Measurements from ENCODE around the gene FCHSD2.
"Not testable (repeated sequence)": the region's sequence is repeated elsewhere in the genome, so short reads cannot be mapped to it uniquely, and the experiment has no call there.

FCHSD2 gene

GRCh38 chr11:72821920-72822799 is 320.0 kb downstream of the FCHSD2 start:
- no peak for DNase-seq (ENCODE audit: low read depth, low spot score)

- no peak for DNase-seq (ENCODE audit: low read depth, low spot score)
These were observed 320.7 kb downstream of the FCHSD2 start for GRCh38 chr11:72821221-72821919.

- DNase-seq (ENCODE audit: low read depth, low spot score) = no peak
These were observed 321.5 kb downstream of the FCHSD2 start for GRCh38 chr11:72820439-72821139.

DNA sequence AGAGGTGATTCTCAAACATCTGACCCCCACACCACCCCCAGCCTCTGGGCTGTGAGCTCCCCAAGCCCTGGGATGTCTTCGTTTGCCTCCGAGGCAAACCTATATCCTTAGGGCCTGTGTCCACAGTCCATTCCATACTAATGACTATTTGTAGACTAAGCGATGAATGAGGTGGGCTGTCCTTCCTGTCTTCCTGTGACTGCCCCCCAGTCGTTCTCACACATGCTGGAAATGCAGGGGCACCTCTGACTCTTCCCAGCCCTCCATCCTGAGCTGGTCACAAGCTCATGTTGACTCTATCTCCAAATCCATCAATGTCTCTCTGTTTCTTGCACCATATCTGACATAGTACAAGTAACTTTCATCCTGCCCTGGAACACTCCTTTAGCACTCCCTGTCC is 323.1 kb downstream of the FCHSD2 start:
- no peak for DNase-seq (ENCODE audit: low read depth, low spot score)

- no peak for DNase-seq (ENCODE audit: low read depth, low spot score)
These were observed 324.2 kb downstream of the FCHSD2 start for GRCh38 chr11:72817966-72818365.

DNA sequence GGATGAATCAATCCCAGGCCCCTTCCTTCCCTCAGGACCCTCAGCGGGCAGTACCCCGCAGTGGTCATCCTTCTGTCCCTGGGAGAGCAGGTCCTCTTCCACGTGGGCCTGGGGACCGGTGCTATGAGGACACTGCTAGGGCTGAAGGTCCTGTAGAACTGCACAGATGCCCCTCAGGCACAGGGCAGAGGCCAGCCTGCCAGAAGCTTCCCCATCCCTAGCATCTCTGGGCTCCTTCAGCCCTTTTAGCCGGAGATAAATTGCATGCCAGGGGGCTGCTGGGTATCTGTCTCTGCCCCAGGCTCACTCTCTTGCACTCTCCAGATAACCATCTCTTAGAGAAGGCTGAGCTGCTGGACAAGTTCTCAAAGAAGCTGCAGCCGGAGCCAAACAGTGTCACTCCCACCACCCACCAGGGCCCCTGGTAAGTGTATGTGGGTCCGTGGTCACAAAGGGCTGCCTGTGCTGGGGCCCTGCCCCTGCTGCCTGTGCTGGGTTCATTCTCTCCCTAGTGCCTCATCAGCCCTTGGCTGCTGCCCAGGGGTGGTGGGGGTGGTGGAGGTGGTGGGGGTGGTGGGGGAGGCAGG is 325.6 kb downstream of the FCHSD2 start:
- DNase-seq (ENCODE audit: low read depth, low spot score) = no peak

GRCh38 chr11:72815110-72815618 is 327.0 kb downstream of the FCHSD2 start:
- DNase-seq (ENCODE audit: low read depth, low spot score) = no peak

DNA sequence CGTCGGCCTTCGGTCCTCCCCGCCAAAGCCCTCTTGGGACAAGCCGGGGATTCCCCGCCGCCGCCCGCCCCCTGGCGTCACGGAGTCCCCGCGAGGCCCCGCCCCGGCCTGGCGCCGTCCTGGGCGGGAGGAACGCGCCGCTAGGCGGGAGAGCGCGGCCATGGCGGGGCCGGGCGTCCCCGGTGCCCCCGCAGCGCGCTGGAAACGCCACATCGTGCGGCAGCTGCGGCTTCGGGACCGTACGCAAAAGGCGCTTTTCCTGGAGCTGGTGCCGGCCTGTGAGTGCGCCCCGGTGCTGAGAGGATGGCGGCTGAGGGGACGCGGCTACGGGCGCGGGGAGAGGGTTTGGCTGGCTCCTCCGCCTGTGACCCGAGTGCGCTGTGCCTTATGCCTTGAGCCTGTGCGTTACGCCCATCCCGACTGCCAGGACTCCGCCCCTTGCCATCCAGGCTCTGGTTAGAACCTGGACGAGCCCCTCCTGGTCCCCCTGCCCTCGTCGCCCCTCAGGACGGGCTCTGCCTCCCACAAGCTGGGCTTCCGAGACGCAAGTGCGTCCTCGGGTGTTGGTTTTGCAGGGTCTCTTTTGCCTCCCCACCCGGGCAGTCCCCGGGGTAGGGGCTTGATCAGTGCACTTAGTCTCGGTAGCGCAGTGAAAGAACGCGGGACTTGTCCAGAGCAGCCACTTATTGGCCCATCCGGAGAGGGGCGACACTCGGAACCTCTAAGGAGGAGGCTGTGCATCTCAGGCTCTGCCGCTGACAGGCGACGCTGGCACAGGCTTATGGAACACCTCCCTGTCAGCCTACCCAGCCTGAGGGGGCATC is 327.6 kb downstream of the FCHSD2 start, which contains the start of gene ATG16L2:
Gene ATG16L2, plus strand, starts transcription at position 126 of the 824 bp plus-strand sequence. Its CDS starts 35 bp downstream, at position 161.
- DNase-seq (ENCODE audit: low read depth, low spot score) = no peak

GRCh38 chr11:72813740-72814285 is 328.3 kb downstream of the FCHSD2 start:
- DNase-seq (ENCODE audit: low read depth, low spot score) = no peak

DNA sequence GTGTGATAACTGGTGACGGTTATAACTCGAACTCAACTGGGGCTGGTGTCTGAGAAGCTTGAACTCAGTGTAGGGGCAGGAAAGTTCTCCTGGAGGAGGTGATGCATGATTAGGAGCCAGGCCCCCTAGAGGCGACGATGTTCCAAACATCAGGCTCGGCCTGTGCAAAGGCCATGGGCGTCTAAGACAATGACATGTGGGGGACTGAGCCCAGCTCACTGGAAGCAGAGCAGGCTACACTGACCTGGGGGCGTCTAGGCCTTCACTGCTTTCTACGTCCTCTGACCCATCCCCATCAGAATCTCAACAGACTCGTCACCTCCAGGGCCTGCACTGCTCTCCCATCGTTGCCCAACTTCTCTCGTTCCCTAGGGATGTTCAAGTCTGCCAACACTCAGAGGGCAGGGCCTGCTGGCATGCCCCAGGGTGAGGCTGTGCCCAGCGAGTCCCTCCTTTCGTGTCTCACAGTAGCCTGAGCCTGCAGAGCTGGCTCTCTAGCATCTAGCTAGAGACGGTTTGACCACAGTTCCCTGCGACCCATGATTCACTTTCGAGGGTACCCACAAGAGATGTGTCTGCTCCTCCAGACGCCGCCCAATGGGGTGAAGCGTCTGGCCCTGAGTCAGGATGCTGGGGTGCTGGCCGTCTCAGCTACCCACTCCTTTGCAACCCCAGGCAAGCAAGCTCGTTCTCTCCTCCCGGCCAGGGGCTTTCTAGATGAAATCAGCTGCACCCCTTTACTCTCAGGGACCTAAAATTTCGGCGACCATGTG is 329.0 kb downstream of the FCHSD2 start:
- DNase-seq (ENCODE audit: low read depth, low spot score) = no peak

DNA sequence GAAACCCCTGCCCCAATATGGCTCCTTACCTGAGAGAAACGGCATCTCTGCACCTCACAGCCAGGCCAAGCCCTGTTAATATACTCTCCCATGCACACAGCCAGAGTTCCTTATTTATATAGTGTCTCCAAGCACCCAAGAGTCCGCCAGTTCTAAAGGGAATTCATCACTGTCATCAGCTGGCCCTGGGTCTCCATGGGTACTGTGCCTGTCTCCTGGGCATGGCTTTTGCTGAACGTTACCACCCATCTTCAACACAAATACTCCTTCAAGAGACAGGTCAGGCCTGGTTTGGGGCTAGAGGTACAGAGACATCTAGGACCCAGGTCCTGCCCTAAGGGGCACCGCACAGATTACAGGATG is 329.5 kb downstream of the FCHSD2 start:
- DNase-seq (ENCODE audit: low read depth, low spot score) = no peak

GRCh38 chr11:72811686-72812085 is 330.4 kb downstream of the FCHSD2 start:
- not testable (repeated sequence) for DNase-seq (ENCODE audit: low read depth, low spot score)

DNA sequence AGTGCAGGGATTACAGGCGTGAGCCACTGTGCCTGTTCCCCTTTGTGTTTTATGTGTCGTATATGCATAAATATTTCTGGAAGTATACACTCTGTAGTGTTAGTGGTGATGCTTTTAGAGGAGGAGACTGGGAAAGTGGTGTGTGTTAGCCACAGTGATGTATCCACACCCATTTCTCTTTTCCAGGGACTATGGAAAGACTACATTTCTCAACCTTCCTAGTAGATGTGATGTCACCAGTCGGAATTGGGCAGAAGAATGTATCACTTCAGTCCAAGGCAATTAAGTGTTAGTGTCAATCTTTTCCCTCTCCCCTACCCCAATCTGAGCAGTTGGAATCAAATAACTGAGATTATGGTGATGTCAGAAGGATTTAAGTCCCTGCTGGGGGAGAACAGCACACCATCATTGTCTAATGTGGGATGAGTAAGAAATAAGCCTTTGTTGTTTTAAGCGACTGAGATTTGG is 333.8 kb downstream of the FCHSD2 start:
- DNase-seq (ENCODE audit: low read depth, low spot score) = no peak

- DNase-seq (ENCODE audit: low read depth, low spot score) = no peak
These were observed 334.3 kb downstream of the FCHSD2 start for GRCh38 chr11:72807792-72808191.

DNA sequence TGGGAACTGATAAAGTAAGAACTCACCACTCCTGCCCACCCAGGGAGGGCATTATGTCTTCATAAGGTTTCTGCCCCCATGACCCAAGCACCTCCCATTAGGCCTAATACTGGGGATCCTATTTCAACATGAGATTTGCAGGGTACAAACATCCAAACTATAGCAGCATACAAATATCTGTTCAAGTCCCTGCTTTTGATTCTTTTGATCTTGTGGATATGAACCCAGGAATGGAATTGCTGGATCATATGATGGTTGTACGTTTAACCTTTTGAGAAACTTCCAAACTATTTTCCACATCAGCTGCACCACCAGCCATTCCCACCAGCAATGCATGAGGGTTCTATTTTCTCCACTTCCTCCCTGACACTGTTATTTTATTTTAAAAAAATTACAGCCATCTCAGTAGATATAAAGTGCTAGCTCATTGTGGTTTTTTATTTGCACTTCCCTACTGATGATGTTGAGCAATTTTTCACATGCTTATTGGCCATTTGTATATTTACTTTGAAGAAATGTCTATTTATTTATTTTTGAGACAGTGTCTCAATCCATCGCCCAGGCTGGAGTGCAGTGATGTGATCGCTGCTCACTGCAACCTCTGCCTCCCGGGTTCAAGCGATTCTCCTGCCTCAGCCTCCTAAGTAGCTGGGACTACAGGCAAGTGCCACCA is 335.0 kb downstream of the FCHSD2 start:
- DNase-seq (ENCODE audit: low read depth, low spot score) = no peak

- not testable (repeated sequence) for DNase-seq (ENCODE audit: low read depth, low spot score)
These were observed 335.7 kb downstream of the FCHSD2 start for GRCh38 chr11:72806378-72806777.

- no peak for DNase-seq (ENCODE audit: low read depth, low spot score)
These were observed 336.9 kb downstream of the FCHSD2 start for GRCh38 chr11:72805216-72805615.

DNA sequence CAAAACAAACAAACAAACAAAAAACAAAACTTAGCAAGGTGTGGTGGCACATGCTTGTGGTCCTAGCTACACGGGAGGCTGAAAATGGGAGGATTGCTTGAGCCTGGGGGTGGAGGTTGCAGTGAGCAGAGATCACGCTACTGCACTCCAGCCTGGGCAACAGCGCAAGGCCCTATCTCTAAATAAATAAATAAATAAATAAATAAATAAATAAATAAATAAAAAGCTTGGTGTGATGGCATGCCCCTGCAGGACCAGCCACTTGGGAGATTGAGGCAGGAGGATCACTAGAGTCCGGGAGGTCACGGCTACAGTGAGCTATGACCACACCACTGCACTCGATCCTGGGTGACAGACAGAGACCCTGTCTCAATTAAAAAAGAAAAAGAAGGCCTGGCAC is 339.3 kb downstream of the FCHSD2 start:
- DNase-seq (ENCODE audit: low read depth, low spot score) = no peak

- no peak for DNase-seq (ENCODE audit: low read depth, low spot score)
These were observed 342.7 kb downstream of the FCHSD2 start for GRCh38 chr11:72799441-72799840.
